SU-DHL-6 (cell line): ENCODE results near the gene MCTP1.

Experiments
- EZH2phosphoT487 ChIP-seq: fragments of 200-600 bp; sonication (generic), shearing (Covaris generic); conservative IDR thresholded peaks from 2 replicates; pipeline ENCODE4 v1.6.1; 2018; ENCODE audit warnings: mild to moderate bottlenecking, antibody characterized with exemption, low read length, moderate library complexity, mixed read lengths
- TF ChIP-seq, protein P1 (sequence below): fragments of 200-600 bp; sonication (generic); IDR thresholded peaks from one replicate; pipeline ENCODE4 v1.5.1; 2017; ENCODE audit warnings: antibody characterized with exemption, mild to moderate bottlenecking, low read length, moderate library complexity; ENCODE audit not compliant: insufficient read depth, poor library complexity, severe bottlenecking

DNA sequence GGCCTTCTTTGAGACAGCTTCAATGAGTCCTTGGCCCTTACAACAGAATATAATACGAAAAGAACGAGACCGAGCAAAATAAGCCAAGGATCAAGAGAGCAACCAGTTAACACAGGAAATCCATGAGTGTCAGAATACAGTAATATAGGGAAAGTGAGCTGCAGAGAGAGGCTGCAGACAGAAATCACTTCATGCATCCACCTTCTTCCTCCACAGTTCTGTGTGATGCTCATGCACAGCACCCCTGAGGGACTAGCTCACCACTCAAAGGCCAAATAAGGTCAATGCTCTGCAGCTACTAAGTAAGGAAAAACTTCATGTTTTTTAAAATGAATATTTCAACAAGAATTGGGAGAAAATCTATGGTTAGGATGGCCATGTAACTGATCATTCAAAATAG lies 257.1 kb downstream of the MCTP1 start:
- TF ChIP-seq, protein P1, sequence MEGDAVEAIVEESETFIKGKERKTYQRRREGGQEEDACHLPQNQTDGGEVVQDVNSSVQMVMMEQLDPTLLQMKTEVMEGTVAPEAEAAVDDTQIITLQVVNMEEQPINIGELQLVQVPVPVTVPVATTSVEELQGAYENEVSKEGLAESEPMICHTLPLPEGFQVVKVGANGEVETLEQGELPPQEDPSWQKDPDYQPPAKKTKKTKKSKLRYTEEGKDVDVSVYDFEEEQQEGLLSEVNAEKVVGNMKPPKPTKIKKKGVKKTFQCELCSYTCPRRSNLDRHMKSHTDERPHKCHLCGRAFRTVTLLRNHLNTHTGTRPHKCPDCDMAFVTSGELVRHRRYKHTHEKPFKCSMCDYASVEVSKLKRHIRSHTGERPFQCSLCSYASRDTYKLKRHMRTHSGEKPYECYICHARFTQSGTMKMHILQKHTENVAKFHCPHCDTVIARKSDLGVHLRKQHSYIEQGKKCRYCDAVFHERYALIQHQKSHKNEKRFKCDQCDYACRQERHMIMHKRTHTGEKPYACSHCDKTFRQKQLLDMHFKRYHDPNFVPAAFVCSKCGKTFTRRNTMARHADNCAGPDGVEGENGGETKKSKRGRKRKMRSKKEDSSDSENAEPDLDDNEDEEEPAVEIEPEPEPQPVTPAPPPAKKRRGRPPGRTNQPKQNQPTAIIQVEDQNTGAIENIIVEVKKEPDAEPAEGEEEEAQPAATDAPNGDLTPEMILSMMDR: no peak
- TF ChIP-seq EZH2phosphoT487: no peak
